GM12801 (cell line): Measurements from ENCODE around the gene DTNB.

ENCODE experiments used
- CTCF ChIP-seq: IDR thresholded peaks from one replicate; pipeline ENCODE4 v1.5.1; 2011; ENCODE audit warnings: control low read depth; ENCODE audit not compliant: insufficient read length; ENCODE audit errors: extremely low read depth

The DTNB gene

GRCh38 chr2:25566694-25567093, 106.7 kb downstream of the DTNB start:
- no peak for TF ChIP-seq CTCF

- no peak for TF ChIP-seq CTCF
Measured at GRCh38 chr2:25566094-25566493, 107.3 kb downstream of the DTNB start.

GRCh38 chr2:25561136-25561850, 112.1 kb downstream of the DTNB start:
- no peak for TF ChIP-seq CTCF

- no peak for TF ChIP-seq CTCF
Measured at GRCh38 chr2:25559148-25559547, 114.2 kb downstream of the DTNB start.

GRCh38 chr2:25558262-25558661, 115.1 kb downstream of the DTNB start:
- no peak for TF ChIP-seq CTCF

- TF ChIP-seq CTCF, result no peak
Measured at GRCh38 chr2:25557179-25558036, 116.0 kb downstream of the DTNB start.

GRCh38 chr2:25552318-25552717, 121.1 kb downstream of the DTNB start:
- TF ChIP-seq CTCF, result no peak
